ENCODE measurements around the gene TSPAN4.

The TSPAN4 gene

DNA sequence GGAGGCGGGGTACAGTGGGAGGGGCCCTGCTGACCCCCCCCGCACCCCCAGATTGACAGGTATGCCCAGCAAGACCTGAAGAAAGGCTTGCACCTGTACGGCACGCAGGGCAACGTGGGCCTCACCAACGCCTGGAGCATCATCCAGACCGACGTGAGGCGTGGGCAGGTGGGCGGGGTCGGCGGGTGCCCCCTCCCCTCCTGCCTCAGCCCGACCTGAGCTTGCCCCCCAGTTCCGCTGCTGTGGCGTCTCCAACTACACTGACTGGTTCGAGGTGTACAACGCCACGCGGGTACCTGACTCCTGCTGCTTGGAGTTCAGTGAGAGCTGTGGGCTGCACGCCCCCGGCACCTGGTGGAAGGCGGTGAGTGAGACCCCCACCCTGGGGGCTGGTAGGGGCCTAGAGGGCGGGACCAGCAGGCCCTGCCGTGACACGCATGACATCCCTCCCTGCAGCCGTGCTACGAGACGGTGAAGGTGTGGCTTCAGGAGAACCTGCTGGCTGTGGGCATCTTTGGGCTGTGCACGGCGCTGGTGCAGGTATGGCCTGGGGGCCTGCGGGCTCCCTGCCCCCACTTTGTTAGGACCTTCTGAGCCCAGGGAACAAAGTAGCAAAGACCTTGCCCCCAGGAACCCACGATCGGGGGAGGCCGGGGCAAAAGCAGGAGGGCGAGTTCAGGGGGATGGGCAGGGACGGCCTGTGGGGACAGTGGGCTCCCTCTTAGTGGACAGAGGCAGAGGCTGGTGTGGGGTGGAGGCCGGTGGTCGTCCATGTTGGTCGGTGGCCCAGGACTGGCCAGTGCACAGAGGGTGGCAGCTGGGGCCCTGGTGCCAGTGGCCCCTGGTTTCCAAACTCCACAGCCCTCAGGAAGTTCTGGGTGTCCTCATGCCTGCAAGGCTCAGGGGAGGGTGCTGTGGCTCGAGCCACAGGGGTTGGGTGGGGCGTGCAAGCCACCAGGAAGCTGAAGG is 23.1 kb downstream of the TSPAN4 start:
- no peak for DNase-seq

DNA sequence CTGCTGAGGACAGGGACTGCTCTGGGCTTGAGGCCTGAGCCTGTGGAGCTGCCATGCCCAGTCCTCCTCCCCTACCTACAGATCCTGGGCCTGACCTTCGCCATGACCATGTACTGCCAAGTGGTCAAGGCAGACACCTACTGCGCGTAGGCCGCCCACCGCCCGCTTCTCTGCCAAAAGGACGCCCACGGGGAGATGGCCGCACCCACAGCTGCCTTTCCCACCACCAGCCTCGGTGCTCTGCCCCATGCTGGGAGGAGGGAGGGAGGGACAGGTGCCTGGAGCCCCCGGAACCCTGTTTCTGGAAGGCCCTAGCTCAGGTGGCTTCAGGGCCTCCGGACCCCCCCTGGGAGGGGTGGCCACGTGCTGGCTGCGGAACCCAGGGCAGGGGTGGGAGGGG is 23.8 kb downstream of the TSPAN4 start:
- no peak for DNase-seq

- no peak for DNase-seq
Measured at GRCh38 chr11:867856-868358, 25.3 kb downstream of the TSPAN4 start.

DNA sequence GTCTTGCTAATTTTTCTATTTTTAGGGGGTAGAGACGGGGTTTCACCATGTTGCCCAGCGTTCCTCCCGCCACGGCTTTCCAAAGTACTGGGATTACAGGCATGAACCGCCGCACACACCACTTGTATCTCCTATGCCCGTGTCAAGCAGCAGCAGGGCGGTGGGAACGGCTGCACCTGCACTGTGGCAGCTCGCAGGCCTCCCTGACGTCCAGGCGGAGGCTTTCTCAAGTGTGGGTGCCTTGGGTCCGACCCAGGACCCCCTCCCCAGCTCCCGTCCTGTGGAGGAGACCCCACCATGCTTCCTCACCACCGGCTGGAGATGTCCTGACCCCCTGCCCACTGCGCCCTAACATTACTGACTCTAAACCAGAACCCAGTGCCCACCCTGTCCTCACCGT is 25.7 kb downstream of the TSPAN4 start:
- no peak for DNase-seq

GRCh38 chr11:868802-869201 is 26.1 kb downstream of the TSPAN4 start:
- DNase-seq = no peak

- DNase-seq = no peak
Measured at GRCh38 chr11:869399-870126, 26.9 kb downstream of the TSPAN4 start.

DNA sequence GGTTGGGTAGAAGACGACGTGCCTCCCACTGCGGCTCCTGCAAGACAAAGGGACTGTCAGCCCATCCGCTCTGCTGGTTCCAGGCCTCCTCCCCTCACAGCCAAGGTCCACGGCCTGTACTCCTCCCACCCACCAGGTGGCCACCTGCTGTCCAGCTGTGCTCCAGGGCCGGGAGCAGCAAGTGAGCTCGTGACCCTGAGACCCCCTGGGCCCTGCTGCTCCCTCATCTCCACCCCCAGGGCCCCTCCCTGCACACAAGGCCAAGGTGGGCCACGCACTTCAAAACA is 27.4 kb downstream of the TSPAN4 start:
- DNase-seq = no peak

- no peak for DNase-seq
Measured at GRCh38 chr11:870418-870817, 27.8 kb downstream of the TSPAN4 start.

- DNase-seq = no peak
Measured at GRCh38 chr11:871472-871871, 28.8 kb downstream of the TSPAN4 start.

GRCh38 chr11:872799-873198 is 30.1 kb downstream of the TSPAN4 start:
- DNase-seq = no peak

GRCh38 chr11:873706-874105 is 31.1 kb downstream of the TSPAN4 start:
- no peak for DNase-seq

DNA sequence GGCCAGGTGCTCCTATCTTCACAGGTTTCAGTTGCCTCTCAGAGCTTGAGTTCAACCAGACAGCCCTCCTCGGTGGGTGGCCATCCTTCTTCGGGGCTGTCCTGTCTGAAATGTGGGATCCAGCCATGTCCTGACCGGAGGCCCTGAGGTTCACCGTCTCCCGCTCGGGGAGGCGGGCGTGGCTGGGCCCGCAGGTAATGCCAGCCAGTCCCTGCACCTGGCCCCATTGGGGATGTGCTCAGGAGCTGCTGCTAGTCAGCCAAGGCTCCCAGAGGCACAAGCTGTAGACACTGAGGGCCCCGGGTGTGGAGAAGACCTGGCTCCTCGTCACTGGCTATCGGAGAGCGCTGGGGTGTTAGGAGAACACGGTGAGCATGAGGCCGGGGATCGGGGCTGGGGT is 32.6 kb downstream of the TSPAN4 start:
- no peak for DNase-seq

- DNase-seq = no peak
Measured at GRCh38 chr11:875769-876301, 33.2 kb downstream of the TSPAN4 start.

GRCh38 chr11:876545-876944 is 33.9 kb downstream of the TSPAN4 start:
- peak; percentile 63 to 91 for DNase-seq

GRCh38 chr11:877565-877964 is 34.9 kb downstream of the TSPAN4 start:
- no peak for DNase-seq

DNA sequence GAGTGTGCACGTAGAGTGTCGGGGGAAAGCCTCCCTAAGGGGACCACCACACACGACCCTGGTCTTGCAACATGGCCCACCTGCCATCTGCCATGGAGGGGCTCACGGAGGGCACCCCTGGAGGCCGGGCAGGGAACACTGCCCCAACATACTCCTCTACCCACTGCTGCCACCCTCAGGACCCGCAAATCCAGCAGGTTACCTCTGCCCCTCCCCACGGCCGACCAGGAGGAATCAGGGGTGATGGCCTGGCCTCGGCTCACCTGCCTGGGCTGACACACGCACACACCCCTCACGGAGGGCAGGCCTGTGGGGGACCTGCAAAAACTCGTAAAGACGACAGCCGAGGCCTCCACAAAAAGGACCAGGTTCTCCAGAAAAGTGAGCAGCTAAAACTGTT is 37.8 kb downstream of the TSPAN4 start:
- no peak for DNase-seq

DNA sequence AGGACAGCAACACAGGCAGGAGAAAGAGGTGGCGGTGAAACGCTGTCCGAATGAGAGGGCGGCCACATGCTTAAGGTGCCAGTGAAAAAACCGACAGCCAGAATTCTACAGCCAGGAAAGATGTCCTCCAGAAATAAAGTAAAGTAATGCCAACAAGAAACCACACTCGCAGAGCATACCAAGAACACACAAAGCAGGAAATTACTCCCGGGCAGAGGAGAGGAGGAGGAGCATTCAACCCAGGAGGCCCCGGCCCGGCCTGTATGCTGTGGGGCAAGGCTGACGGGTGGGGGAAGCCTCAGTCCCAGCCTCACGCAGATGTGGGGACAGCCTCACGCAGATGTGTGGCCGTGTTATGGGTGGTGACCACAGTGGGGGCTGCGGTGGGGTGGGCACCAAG is 39.9 kb downstream of the TSPAN4 start:
- DNase-seq = no peak

GRCh38 chr11:883527-883926 is 40.9 kb downstream of the TSPAN4 start:
- no peak for DNase-seq

DNA sequence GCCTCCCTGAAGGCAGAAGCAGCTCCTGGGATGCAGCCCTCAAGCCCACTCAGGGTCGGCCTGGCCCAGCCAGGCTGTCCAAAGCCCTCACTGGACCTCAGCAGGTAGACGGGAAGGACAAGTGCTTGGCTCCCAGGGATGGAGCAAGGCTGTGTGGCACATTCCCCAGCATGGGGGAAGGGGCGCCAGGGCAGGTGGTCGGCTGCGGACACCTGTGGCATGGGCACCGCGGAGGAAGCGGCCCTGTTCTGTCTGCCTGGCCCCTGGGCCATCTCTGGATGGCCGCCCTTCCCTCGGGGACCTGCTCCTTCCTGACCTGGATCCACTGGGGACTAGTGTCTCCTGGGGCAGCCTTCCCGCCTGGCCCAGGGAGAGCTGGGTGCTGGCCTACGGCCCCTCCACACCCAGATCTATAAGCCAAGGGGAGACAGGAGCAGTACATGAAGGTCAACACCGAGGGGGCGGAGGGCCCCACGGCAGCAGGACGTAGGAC is 42.0 kb downstream of the TSPAN4 start:
- DNase-seq = no peak

- no peak for DNase-seq
Measured at GRCh38 chr11:886568-886967, 43.9 kb downstream of the TSPAN4 start.

DNA sequence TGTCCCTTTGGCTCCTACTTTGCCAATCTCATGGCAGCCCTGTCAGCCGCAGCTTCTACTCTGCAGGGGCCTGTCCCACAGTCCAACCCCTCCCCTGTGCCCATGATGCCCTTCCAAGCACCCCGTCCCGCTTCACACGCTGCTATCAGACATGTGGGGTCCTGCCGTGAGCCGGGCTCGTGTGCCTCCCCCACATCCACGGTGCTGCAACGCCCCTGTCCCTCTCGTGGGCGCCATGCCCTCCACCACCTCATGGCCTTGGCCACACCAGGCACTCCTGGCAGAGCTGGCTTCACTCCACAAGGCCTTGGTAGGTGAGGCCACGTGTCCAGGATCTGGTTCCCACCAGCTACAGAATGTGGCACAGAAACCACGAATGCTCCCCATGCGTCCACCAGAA is 44.9 kb downstream of the TSPAN4 start:
- DNase-seq = no peak

DNA sequence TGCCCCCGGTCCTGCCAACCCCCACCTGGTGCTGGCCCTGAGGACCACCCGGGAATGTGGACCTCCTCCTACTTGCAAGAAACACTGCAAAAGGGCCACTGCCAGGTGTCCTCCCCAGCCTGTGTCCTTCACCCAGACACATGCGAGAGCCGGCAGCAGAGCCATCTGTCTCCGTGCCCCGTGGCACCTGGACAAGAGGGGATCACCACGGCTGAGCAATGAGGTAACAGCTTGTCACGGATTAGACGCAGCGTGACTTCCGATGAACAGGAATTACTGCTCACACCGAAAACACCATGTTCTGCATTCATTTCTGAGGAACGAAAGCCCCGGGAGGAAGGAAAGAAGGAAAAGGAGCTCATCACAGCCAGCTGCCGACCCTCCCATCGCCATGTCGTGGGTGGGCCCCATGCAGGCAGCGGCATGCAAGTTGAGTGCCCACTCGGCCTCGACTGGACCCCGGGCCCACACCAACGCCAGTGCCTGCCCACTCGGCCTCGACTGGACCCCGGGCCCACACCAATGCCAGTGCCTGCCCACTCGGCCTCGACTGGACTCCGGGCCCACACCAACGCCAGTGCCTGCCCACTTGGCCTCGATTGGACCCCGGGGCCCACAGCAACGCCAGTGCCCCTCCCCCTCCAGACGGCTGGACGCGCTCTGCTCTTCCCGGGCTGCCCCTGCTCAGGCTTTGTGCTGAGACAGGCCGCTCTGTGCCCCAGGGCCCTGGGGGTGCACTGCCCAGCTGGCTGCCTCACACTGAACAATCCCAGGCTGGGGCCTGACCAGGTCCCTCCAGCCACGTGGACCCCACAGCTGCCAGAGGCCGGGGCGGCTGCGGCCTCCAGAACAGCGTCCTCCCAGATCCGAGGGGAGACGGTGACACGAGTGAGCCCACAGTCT is 45.9 kb downstream of the TSPAN4 start:
- DNase-seq = no peak

DNA sequence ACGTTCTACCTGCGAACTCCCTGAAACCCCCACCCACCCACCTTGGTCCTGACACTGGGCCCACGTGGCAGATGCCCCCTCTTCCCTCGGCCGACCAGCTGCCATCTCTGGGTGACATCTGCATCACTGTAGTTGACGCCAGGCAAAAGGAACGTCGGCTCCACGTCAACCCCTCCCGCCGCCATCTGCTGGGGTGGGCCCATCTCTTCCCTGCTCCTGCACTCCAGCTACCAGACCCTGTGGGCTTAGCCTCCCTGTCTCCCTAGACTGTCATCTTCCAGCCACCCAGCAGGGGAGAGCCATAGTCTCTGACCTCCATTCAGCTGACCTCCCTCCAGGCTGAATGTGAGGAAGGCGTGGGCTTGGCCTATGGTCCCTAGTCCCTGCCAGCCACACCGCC is 46.6 kb downstream of the TSPAN4 start:
- DNase-seq = no peak

All from NCI-H446 (cell line).